ENCODE results near the gene KIFC3.

DNA sequence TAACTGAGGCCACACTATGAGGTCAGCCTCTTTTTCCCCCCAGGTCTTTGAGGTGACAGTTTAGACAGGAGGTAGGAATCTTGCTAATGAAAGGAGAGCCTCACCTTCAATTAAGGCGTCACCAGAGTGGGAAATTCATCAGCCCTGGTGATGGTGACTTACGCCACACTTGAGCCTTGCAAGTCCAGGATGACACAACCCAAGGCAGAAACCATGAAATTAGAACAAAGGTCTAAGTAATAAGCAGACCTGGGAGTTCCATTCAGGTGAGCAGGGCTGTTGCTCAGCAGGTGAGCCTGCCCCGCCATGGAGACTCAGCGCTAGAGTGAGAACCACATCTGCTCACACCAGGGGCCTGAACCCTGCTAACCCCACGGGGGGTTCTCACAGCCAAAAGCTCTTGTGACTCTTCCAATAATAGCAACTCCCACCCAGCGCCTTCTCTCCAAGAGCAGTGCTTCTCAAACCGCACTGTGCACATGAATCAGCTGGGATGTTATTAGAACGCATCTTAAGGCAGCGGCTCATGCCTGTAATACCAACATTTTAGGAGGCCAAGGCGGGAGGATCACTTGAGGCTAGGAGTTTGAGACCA lies 28.7 kb upstream of the KIFC3 start:
- TF ChIP-seq, protein P1, sequence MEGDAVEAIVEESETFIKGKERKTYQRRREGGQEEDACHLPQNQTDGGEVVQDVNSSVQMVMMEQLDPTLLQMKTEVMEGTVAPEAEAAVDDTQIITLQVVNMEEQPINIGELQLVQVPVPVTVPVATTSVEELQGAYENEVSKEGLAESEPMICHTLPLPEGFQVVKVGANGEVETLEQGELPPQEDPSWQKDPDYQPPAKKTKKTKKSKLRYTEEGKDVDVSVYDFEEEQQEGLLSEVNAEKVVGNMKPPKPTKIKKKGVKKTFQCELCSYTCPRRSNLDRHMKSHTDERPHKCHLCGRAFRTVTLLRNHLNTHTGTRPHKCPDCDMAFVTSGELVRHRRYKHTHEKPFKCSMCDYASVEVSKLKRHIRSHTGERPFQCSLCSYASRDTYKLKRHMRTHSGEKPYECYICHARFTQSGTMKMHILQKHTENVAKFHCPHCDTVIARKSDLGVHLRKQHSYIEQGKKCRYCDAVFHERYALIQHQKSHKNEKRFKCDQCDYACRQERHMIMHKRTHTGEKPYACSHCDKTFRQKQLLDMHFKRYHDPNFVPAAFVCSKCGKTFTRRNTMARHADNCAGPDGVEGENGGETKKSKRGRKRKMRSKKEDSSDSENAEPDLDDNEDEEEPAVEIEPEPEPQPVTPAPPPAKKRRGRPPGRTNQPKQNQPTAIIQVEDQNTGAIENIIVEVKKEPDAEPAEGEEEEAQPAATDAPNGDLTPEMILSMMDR (IDR thresholded peaks at IDR 0.05): no peak
- no peak for TF ChIP-seq POLR2A (IDR thresholded peaks at IDR 0.05; ENCODE audit: low read depth)
